ENCODE data around the gene MTREX. TPM values are rescaled to one million over a fixed set of nuclear protein-coding genes. Genes with fewer than 3 reads are reported as not detected.

The MTREX gene
- total and polyA plus RNA-seq, 4 donors, result 17.4 to 88.4 (median 35.9) TPM

DNA sequence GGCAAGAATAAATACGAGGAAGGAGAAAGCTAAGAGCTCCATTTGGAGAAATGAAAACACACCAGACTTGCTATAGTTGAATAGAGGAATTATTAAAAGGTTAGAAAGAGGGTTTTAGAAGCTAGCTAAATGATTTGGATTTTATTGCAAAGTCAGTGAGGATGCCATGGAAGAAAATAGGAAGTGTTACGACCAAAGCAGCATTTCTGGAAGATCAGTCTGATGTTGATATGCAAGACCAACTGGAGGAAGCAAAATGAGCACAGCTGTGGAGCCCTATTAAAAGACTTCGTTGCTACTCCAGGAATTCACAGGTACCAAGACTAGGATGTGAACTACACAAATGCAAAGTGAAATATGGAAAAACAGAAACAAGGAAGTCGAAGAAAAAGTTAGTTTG is 2.4 kb upstream of the MTREX start:
- no peak overlapping the region for H3K4me3 ChIP-seq
- DNase-seq (no peak), ATAC-seq (ENCODE audit: insufficient read depth, low FRiP score) (no peak)
- no peaks in the 10 kb centered on the region for H3K27me3 ChIP-seq (ENCODE audit: control insufficient read depth in 3 of 3, insufficient read depth in 3 of 3, low read length in 2 of 3)
- H3K9ac ChIP-seq (ENCODE audit: insufficient read depth in 1 of 2, low read length in 2 of 2), result no peak overlapping the region
- peaks cover 3 to 8% (median 6%) of the 10 kb centered on the region in 4 donors for H3K36me3 ChIP-seq (ENCODE audit: control insufficient read depth in 4 of 4, insufficient read depth in 4 of 4, low read length in 4 of 4)
- no peak overlapping the region for H3K27ac ChIP-seq (ENCODE audit: low read depth in 1 of 2, low read length in 1 of 2)
- peaks cover 0 to 36% (median 9%) of the 10 kb centered on the region in 5 donors for H3K4me1 ChIP-seq (ENCODE audit: control insufficient read depth in 5 of 5, insufficient read depth in 5 of 5, low read length in 5 of 5)
- 46 to 58% methylated on average over 4 of the region's 4 CpGs for WGBS, 2 donors
- no peak for TF ChIP-seq CTCF (IDR thresholded peaks at IDR 0.05; ENCODE audit: control extremely low read depth, extremely low read depth)
- peaks cover 0 to 3% (median 0%) of the 10 kb centered on the region in 4 donors for H3K9me3 ChIP-seq (ENCODE audit: control insufficient read depth in 4 of 4, insufficient read depth in 3 of 4, low read length in 3 of 4)

GRCh38 chr5:55306641-55307382 is 977 bp upstream of the MTREX start:
- peak overlapping the region; percentile 92 for H3K4me3 ChIP-seq
- H3K4me1 ChIP-seq (ENCODE audit: control insufficient read depth in 5 of 5, insufficient read depth in 5 of 5, low read length in 5 of 5), result peaks cover 0 to 38% (median 9%) of the 10 kb centered on the region in 5 donors
- H3K36me3 ChIP-seq (ENCODE audit: control insufficient read depth in 4 of 4, insufficient read depth in 4 of 4, low read length in 4 of 4), result peaks cover 0 to 1% (median 0%) of the 10 kb centered on the region in 4 donors
- DNase-seq (peak in 1 of 3 donors; percentile 24), ATAC-seq (ENCODE audit: insufficient read depth, low FRiP score) (peak; percentile 1)
- no peaks in the 10 kb centered on the region for H3K27me3 ChIP-seq (ENCODE audit: control insufficient read depth in 3 of 3, insufficient read depth in 3 of 3, low read length in 2 of 3)
- H3K9me3 ChIP-seq (ENCODE audit: control insufficient read depth in 4 of 4, insufficient read depth in 3 of 4, low read length in 3 of 4), result no peaks in the 10 kb centered on the region
- TF ChIP-seq CTCF (IDR thresholded peaks at IDR 0.05; ENCODE audit: control extremely low read depth, extremely low read depth), result no peak
- peak overlapping the region; percentile 93 to 99 for H3K9ac ChIP-seq (ENCODE audit: insufficient read depth in 1 of 2, low read length in 2 of 2)
- WGBS, 2 donors, result 12 to 25% methylated on average over 12 of the region's 12 CpGs
- H3K27ac ChIP-seq (ENCODE audit: low read depth in 1 of 2, low read length in 1 of 2), result peak overlapping the region; percentile 78 to 98

- 0% methylated on average over 13 of the region's 13 CpGs for WGBS, 2 donors
- peaks cover 0 to 41% (median 9%) of the 10 kb centered on the region in 5 donors for H3K4me1 ChIP-seq (ENCODE audit: control insufficient read depth in 5 of 5, insufficient read depth in 5 of 5, low read length in 5 of 5)
- H3K9ac ChIP-seq (ENCODE audit: insufficient read depth in 1 of 2, low read length in 2 of 2), result peak overlapping the region; percentile 93 to 99
- DNase-seq (peak in 2 of 3 donors; percentile 44 to 61), ATAC-seq (ENCODE audit: insufficient read depth, low FRiP score) (no peak)
- no peaks in the 10 kb centered on the region for H3K36me3 ChIP-seq (ENCODE audit: control insufficient read depth in 4 of 4, insufficient read depth in 4 of 4, low read length in 4 of 4)
- peak overlapping the region; percentile 65 for H3K4me3 ChIP-seq
- no peaks in the 10 kb centered on the region for H3K27me3 ChIP-seq (ENCODE audit: control insufficient read depth in 3 of 3, insufficient read depth in 3 of 3, low read length in 2 of 3)
- peak overlapping the region; percentile 78 to 98 for H3K27ac ChIP-seq (ENCODE audit: low read depth in 1 of 2, low read length in 1 of 2)
- TF ChIP-seq CTCF (IDR thresholded peaks at IDR 0.05; ENCODE audit: control extremely low read depth, extremely low read depth), result no peak
- no peaks in the 10 kb centered on the region for H3K9me3 ChIP-seq (ENCODE audit: control insufficient read depth in 4 of 4, insufficient read depth in 3 of 4, low read length in 3 of 4)
Measured at GRCh38 chr5:55308254-55308836, 556 bp downstream of the MTREX start.

All from lung (tissue), 12 donors.